ENCODE measurements around the gene LDHAL6B.
A peak's percentile ranks its signal among the peaks of the same experiment; 100 is the strongest.
"Not testable (repeated sequence)": the region's sequence is repeated elsewhere in the genome, so short reads cannot be mapped to it uniquely, and the experiment has no call there.

The LDHAL6B gene

GRCh38 chr15:59206623-59207183, at the start of gene LDHAL6B:
Gene LDHAL6B (plus strand): TSS chr15:59206843. CDS start chr15:59206941, 98 bp downstream.
- intact Hi-C loops (cut with DNase I), result loop anchor here (10.0 kb wide), 1 partner anchor 168 kb away; the partner anchor contains the start of gene MYO1E
- DNase-seq, result peak in 1 of 42 donors; percentile 17

- intact Hi-C loops (cut with DNase I), result no loop called here
- DNase-seq, result no peak
Measured at GRCh38 chr15:59157396-59157795, 49.2 kb upstream of the LDHAL6B start.

- intact Hi-C loops (cut with DNase I), result no loop called here
- DNase-seq, result no peak
Measured at GRCh38 chr15:59157840-59158700, 48.6 kb upstream of the LDHAL6B start.

- intact Hi-C loops (cut with DNase I), result no loop called here
- DNase-seq, result no peak
Measured at GRCh38 chr15:59158701-59159034, 48.0 kb upstream of the LDHAL6B start.

GRCh38 chr15:59159210-59159609, 47.4 kb upstream of the LDHAL6B start:
- DNase-seq, result no peak
- intact Hi-C loops (cut with DNase I), result no loop called here

GRCh38 chr15:59160880-59161593, 45.6 kb upstream of the LDHAL6B start:
- intact Hi-C loops (cut with DNase I), result no loop called here
- DNase-seq, result peak in 24 of 42 donors; percentile 14 to 59 (median 38)

GRCh38 chr15:59162080-59162479, 44.6 kb upstream of the LDHAL6B start:
- intact Hi-C loops (cut with DNase I); DNase-seq: not testable (repeated sequence)

- intact Hi-C loops (cut with DNase I), result no loop called here
- no peak for DNase-seq
Measured at GRCh38 chr15:59165726-59166125, 40.9 kb upstream of the LDHAL6B start.

- no peak for DNase-seq
- intact Hi-C loops (cut with DNase I), result no loop called here
Measured at GRCh38 chr15:59166166-59166565, 40.5 kb upstream of the LDHAL6B start.

- DNase-seq, result no peak
- intact Hi-C loops (cut with DNase I), result no loop called here
Measured at GRCh38 chr15:59166601-59167265, 39.9 kb upstream of the LDHAL6B start.

GRCh38 chr15:59168536-59168935, 38.1 kb upstream of the LDHAL6B start:
- DNase-seq, result no peak
- intact Hi-C loops (cut with DNase I), result no loop called here

- intact Hi-C loops (cut with DNase I), result no loop called here
- DNase-seq, result no peak
Measured at GRCh38 chr15:59169251-59169708, 37.4 kb upstream of the LDHAL6B start.

- DNase-seq, result peak in 37 of 42 donors; percentile 3 to 78 (median 45)
Measured at GRCh38 chr15:59170295-59171066, 36.2 kb upstream of the LDHAL6B start.

GRCh38 chr15:59171067-59171397, 35.6 kb upstream of the LDHAL6B start:
- intact Hi-C loops (cut with DNase I), result loop anchor here (10.0 kb wide), 1 partner anchor 324 kb away; no protein-coding TSS in a partner anchor
- no peak for DNase-seq

More at GRCh38 chr15:59170295-59171066, 36.2 kb upstream of the LDHAL6B start:
- intact Hi-C loops (cut with DNase I), result loop anchor here (10.0 kb wide), 1 partner anchor 324 kb away; no protein-coding TSS in a partner anchor

GRCh38 chr15:59172289-59172901, 34.2 kb upstream of the LDHAL6B start:
- peak in 3 of 42 donors; percentile 33 to 56 (median 39) for DNase-seq
- intact Hi-C loops (cut with DNase I), result loop anchor here (10.0 kb wide), 1 partner anchor 322 kb away; no protein-coding TSS in a partner anchor

- no peak for DNase-seq
- intact Hi-C loops (cut with DNase I), result loop anchor here (10.0 kb wide), 1 partner anchor 322 kb away; no protein-coding TSS in a partner anchor
Measured at GRCh38 chr15:59173194-59173593, 33.4 kb upstream of the LDHAL6B start.

- DNase-seq, result no peak
- intact Hi-C loops (cut with DNase I), result loop anchor here (10.0 kb wide), 1 partner anchor 321 kb away; no protein-coding TSS in a partner anchor
Measured at GRCh38 chr15:59174151-59174834, 32.4 kb upstream of the LDHAL6B start.

Measured in head of caudate nucleus (tissue), 42 donors.